Measurements from ENCODE around the gene C1QTNF1. TPM values are rescaled to one million over a fixed set of nuclear protein-coding genes. Genes with fewer than 3 reads are reported as not detected.

The C1QTNF1 gene
- total and polyA plus RNA-seq, 2 donors (not counting 1 experiment from before 2014, with no cell fraction given) = not detected

DNA sequence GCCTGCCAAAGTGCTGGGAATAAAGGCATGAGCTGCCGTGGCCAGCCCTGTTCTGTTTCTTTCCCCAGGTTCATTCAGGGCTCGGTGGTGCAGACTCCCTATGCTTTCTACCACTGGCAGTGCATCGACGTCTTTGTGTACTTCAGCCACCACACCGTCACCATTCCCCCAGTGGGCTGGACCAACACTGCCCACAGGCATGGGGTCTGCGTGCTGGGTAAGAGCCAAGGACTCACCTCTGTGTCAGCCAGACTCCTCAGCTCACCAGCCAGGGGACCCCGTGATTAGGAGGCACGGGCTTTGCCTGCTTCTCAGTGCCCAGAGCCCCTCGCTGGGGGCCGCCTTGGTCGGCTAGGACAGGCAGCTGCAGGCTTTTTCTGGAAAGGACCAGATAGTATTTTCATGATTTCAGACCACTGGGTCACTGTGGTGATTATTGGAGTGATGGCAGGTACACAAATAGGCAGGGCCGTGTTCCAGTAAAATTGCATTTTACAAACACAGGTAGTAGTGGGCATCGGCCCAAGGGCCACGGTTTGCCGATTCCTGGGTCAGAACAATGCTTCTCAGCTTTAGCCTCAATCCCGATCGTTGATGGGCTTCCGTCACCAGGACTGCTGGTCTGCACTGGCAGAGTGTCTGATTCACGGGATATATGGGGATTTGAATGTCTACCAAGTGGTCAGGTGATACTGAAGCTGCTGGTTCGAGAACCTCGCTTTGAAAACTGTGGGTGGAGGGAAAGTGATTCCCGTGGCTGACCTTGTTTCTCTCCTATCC lies 55.6 kb downstream of the C1QTNF1 start:
- H3K79me2 ChIP-seq (ENCODE audit: control insufficient read depth, insufficient read depth, low read length) = no peaks in the 10 kb centered on the region
- no peaks in the 10 kb centered on the region for H3K27me3 ChIP-seq (replicated peaks in 1 of 4; ENCODE audit: control extremely low read depth in 1 of 4, control insufficient read depth in 3 of 4, insufficient read depth in 4 of 4, low read length in 3 of 4)
- TF ChIP-seq, protein P1, sequence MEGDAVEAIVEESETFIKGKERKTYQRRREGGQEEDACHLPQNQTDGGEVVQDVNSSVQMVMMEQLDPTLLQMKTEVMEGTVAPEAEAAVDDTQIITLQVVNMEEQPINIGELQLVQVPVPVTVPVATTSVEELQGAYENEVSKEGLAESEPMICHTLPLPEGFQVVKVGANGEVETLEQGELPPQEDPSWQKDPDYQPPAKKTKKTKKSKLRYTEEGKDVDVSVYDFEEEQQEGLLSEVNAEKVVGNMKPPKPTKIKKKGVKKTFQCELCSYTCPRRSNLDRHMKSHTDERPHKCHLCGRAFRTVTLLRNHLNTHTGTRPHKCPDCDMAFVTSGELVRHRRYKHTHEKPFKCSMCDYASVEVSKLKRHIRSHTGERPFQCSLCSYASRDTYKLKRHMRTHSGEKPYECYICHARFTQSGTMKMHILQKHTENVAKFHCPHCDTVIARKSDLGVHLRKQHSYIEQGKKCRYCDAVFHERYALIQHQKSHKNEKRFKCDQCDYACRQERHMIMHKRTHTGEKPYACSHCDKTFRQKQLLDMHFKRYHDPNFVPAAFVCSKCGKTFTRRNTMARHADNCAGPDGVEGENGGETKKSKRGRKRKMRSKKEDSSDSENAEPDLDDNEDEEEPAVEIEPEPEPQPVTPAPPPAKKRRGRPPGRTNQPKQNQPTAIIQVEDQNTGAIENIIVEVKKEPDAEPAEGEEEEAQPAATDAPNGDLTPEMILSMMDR (IDR thresholded peaks at IDR 0.05) = no peak
- no peaks in the 10 kb centered on the region for H3K9me3 Mint-ChIP-seq (ENCODE audit: insufficient read depth)
- H3K27ac Mint-ChIP-seq = no peak overlapping the region
- H3K4me2 ChIP-seq (replicated peaks; ENCODE audit: low read depth, low read length, poor library complexity, severe bottlenecking) = no peak overlapping the region
- ChIA-PET POLR2A (no interaction called here), CTCF (interaction anchor here (1.4 to 1.9 kb wide), 3 partner anchors 14 to 321 kb away, joined by 3 to 5 read pairs (median 3); no protein-coding TSS in a partner anchor)
- no peak overlapping the region for H2AFZ ChIP-seq (ENCODE audit: insufficient read depth, low read depth, low read length, poor library complexity, severe bottlenecking)
- ATAC-seq (ENCODE audit: low read depth) (no peak), DNase-seq (no peak)
- H3K9ac ChIP-seq (ENCODE audit: low read length) = no peak overlapping the region
- peaks cover 10% of the 10 kb centered on the region for H3K4me1 Mint-ChIP-seq
- H3K27ac ChIP-seq (ENCODE audit: low read length in 2 of 2) = no peak overlapping the region
- H3K4me3 ChIP-seq (ENCODE audit: control extremely low read depth in 1 of 5, extremely low read depth in 1 of 5, insufficient read depth in 1 of 5, low read depth in 2 of 5, low read length in 4 of 5) = no peak overlapping the region
- peaks cover 7 to 10% of the 10 kb centered on the region in 2 donors for H3K4me1 ChIP-seq (ENCODE audit: control insufficient read depth in 2 of 2, insufficient read depth in 2 of 2, low read length in 2 of 2)
- intact Hi-C loops (cut with micrococcal nuclease) = loop anchor here (5.0 kb wide), 1 partner anchor 32 kb away; no protein-coding TSS in a partner anchor
- H3K27me3 Mint-ChIP-seq = no peaks in the 10 kb centered on the region
- H4K20me1 ChIP-seq (ENCODE audit: control insufficient read depth, insufficient read depth, low read length, poor library complexity, severe bottlenecking) = no peaks in the 10 kb centered on the region
- peaks cover 0 to 27% of the 10 kb centered on the region in 2 experiments for H3K36me3 ChIP-seq (replicated peaks in 1 of 2; ENCODE audit: control extremely low read depth in 1 of 2, control insufficient read depth in 1 of 2, extremely low read depth in 1 of 2, insufficient read depth in 2 of 2, low read length in 1 of 2)
- no peaks in the 10 kb centered on the region for H3K9me3 ChIP-seq (ENCODE audit: control extremely low read depth in 1 of 3, control insufficient read depth in 2 of 3, insufficient read depth in 1 of 3, low read length in 2 of 3)
- WGBS (ENCODE audit: insufficient coverage) = 97% methylated on average over 21 of the region's 22 CpGs
- H3K4me3 Mint-ChIP-seq = no peak overlapping the region

DNA sequence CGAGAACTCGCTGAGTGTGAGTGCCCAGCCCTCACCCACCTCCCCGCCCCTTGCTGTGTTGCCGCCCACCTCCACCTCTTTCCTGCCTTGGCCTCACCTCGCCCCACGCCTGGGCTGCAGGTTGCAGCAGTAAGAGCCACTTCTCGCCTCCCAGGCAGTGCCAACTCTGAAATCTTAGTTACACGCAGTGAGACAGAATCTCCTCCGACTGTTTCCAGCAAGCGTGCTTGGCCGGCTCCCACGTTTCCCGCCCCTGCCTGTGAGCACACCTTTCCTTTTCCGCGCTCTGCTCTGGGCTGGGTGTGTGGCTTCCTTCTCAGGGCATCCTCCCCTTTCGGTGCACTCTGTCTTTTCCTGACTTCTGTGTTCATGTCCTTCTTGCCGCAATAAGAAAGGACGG lies 56.4 kb downstream of the C1QTNF1 start:
- DNase-seq (no peak), ATAC-seq (ENCODE audit: low read depth) (no peak)
- Histone ChIP-seq H4K20me1 (ENCODE audit: control insufficient read depth, insufficient read depth, low read length, poor library complexity, severe bottlenecking) (no peaks in the 10 kb centered on the region), H3K36me3 (replicated peaks in 1 of 2; ENCODE audit: control extremely low read depth in 1 of 2, control insufficient read depth in 1 of 2, extremely low read depth in 1 of 2, insufficient read depth in 2 of 2, low read length in 1 of 2) (peaks cover 0 to 34% of the 10 kb centered on the region in 2 experiments), H3K79me2 (ENCODE audit: control insufficient read depth, insufficient read depth, low read length) (no peaks in the 10 kb centered on the region), H3K4me3 (ENCODE audit: control extremely low read depth in 1 of 5, extremely low read depth in 1 of 5, insufficient read depth in 1 of 5, low read depth in 2 of 5, low read length in 4 of 5) (no peak overlapping the region), H3K9me3 (ENCODE audit: control extremely low read depth in 1 of 3, control insufficient read depth in 2 of 3, insufficient read depth in 1 of 3, low read length in 2 of 3) (no peaks in the 10 kb centered on the region), H3K4me1 (ENCODE audit: control insufficient read depth in 2 of 2, insufficient read depth in 2 of 2, low read length in 2 of 2) (peaks cover 6 to 8% of the 10 kb centered on the region in 2 donors), H3K27me3 (replicated peaks in 1 of 4; ENCODE audit: control extremely low read depth in 1 of 4, control insufficient read depth in 3 of 4, insufficient read depth in 4 of 4, low read length in 3 of 4) (no peaks in the 10 kb centered on the region), H3K27ac (ENCODE audit: low read length in 2 of 2) (no peak overlapping the region), H3K4me2 (replicated peaks; ENCODE audit: low read depth, low read length, poor library complexity, severe bottlenecking) (no peak overlapping the region), H3K9ac (ENCODE audit: low read length) (no peak overlapping the region), H2AFZ (ENCODE audit: insufficient read depth, low read depth, low read length, poor library complexity, severe bottlenecking) (no peak overlapping the region)
- TF ChIP-seq, protein P1 (IDR thresholded peaks at IDR 0.05) = no peak
- no peak for TF ChIP-seq EZH2 (IDR thresholded peaks at IDR 0.05; ENCODE audit: borderline replicate concordance, insufficient read depth, low read depth, low read length, poor library complexity, severe bottlenecking)
- no peaks in the 10 kb centered on the region for H3K27me3 Mint-ChIP-seq
- CTCF ChIA-PET = interaction anchor here (1.5 to 10.5 kb wide), 2 partner anchors 15 to 312 kb away, joined by 3 to 370 read pairs; no protein-coding TSS in a partner anchor
- POLR2A ChIA-PET = no interaction called here
- intact Hi-C loops (cut with micrococcal nuclease) = loop anchor here (5.0 kb wide), 1 partner anchor 33 kb away; no protein-coding TSS in a partner anchor
- no peak overlapping the region for H3K27ac Mint-ChIP-seq
- H3K4me1 Mint-ChIP-seq = peaks cover 8% of the 10 kb centered on the region
- H3K4me3 Mint-ChIP-seq = no peak overlapping the region
- no peaks in the 10 kb centered on the region for H3K9me3 Mint-ChIP-seq (ENCODE audit: insufficient read depth)
- 95% methylated on average over 18 of the region's 18 CpGs for WGBS (ENCODE audit: insufficient coverage)

Measured in B cell (primary cell).